Body of pancreas (tissue), 4 donors: ENCODE data around the gene SLC5A3.

ENCODE experiments used
- POLR2A ChIP-seq, 3 donors: fragments of 450-650 bp; IDR thresholded peaks; one replicate each; pipeline ENCODE4 v1.6.1; 2016; ENCODE audit warnings: antibody characterized with exemption in 3 of 3, mild to moderate bottlenecking in 2 of 3
- TF ChIP-seq, protein P1 (sequence below), 7 experiments: fragments of 450-650 bp in 4 of 7; fragments of 200-600 bp in 3 of 7; sonication (generic) in 3 of 7; IDR thresholded peaks; one replicate each; pipeline ENCODE4 v1.5.1; 2016 to 2019; ENCODE audit warnings: antibody characterized with exemption in 7 of 7

DNA sequence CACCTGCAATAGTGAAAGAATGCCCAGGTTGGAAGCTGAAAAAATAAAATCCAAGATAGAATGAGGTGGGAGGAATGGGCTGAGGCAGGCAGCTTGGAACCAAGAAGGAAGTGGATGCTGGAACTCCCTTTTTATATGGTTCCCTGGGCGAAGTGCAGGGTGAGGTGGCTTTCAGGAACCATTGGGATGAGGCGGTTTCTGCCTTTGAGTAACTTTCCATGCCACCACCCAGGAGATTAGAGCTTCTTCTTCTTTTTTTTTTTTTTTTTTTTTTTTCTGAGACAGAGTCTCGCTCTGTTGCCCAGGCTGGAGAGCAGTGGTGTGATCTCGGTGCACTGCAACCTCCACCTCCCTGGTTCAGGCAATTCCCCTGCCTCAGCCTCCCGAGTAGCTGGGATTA is 17.8 kb upstream of the SLC5A3 start:
- no peak for TF ChIP-seq POLR2A (IDR thresholded peaks at IDR 0.05)
- TF ChIP-seq, protein P1, sequence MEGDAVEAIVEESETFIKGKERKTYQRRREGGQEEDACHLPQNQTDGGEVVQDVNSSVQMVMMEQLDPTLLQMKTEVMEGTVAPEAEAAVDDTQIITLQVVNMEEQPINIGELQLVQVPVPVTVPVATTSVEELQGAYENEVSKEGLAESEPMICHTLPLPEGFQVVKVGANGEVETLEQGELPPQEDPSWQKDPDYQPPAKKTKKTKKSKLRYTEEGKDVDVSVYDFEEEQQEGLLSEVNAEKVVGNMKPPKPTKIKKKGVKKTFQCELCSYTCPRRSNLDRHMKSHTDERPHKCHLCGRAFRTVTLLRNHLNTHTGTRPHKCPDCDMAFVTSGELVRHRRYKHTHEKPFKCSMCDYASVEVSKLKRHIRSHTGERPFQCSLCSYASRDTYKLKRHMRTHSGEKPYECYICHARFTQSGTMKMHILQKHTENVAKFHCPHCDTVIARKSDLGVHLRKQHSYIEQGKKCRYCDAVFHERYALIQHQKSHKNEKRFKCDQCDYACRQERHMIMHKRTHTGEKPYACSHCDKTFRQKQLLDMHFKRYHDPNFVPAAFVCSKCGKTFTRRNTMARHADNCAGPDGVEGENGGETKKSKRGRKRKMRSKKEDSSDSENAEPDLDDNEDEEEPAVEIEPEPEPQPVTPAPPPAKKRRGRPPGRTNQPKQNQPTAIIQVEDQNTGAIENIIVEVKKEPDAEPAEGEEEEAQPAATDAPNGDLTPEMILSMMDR (IDR thresholded peaks at IDR 0.05): no peak
